K562 (cell line): Measurements from ENCODE around the gene MAGI2.

Source experiments
- FOXJ3 ChIP-seq: sonication (generic); formaldehyde crosslinking; IDR thresholded peaks from 2 replicates; pipeline ENCODE4 v1.4.0; 2020; ENCODE audit warnings: mild to moderate bottlenecking, missing genetic modification reagents
- SIN3A ChIP-seq, 2 experiments: fragments of 150-350 bp in 1 of 2; IDR thresholded peaks; 2 replicates each; pipeline ENCODE4 v1.6.1; 2011 to 2016; ENCODE audit warnings: borderline replicate concordance in 2 of 2, low read depth in 2 of 2, low read length in 2 of 2, mild to moderate bottlenecking in 2 of 2, moderate library complexity in 2 of 2; ENCODE audit not compliant: control insufficient read depth in 1 of 2
- TF ChIP-seq, protein P1 (sequence below): sonication (generic); formaldehyde crosslinking; IDR thresholded peaks from 2 replicates; pipeline ENCODE4 v1.8.0; 2023; ENCODE audit warnings: mild to moderate bottlenecking, missing genetic modification reagents

GRCh38 chr7:78473021-78473420, 980.4 kb downstream of the MAGI2 start:
- no peak for TF ChIP-seq SIN3A (IDR thresholded peaks at IDR 0.05; ENCODE audit: borderline replicate concordance in 2 of 2, control insufficient read depth in 1 of 2, low read depth in 2 of 2, low read length in 2 of 2)
- TF ChIP-seq, protein P1, sequence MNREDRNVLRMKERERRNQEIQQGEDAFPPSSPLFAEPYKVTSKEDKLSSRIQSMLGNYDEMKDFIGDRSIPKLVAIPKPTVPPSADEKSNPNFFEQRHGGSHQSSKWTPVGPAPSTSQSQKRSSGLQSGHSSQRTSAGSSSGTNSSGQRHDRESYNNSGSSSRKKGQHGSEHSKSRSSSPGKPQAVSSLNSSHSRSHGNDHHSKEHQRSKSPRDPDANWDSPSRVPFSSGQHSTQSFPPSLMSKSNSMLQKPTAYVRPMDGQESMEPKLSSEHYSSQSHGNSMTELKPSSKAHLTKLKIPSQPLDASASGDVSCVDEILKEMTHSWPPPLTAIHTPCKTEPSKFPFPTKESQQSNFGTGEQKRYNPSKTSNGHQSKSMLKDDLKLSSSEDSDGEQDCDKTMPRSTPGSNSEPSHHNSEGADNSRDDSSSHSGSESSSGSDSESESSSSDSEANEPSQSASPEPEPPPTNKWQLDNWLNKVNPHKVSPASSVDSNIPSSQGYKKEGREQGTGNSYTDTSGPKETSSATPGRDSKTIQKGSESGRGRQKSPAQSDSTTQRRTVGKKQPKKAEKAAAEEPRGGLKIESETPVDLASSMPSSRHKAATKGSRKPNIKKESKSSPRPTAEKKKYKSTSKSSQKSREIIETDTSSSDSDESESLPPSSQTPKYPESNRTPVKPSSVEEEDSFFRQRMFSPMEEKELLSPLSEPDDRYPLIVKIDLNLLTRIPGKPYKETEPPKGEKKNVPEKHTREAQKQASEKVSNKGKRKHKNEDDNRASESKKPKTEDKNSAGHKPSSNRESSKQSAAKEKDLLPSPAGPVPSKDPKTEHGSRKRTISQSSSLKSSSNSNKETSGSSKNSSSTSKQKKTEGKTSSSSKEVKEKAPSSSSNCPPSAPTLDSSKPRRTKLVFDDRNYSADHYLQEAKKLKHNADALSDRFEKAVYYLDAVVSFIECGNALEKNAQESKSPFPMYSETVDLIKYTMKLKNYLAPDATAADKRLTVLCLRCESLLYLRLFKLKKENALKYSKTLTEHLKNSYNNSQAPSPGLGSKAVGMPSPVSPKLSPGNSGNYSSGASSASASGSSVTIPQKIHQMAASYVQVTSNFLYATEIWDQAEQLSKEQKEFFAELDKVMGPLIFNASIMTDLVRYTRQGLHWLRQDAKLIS (CRISPR knock-in tag), result no peak
- TF ChIP-seq FOXJ3 (CRISPR knock-in tag), result no peak
